Natural killer cell (primary cell): ENCODE results near the gene FBXO5. TPM values are rescaled to one million over a fixed set of nuclear protein-coding genes. Genes with fewer than 3 reads are reported as not detected.

Experiments
- ATAC-seq, 3 donors: fragments of 150-1000 bp in 2 of 3; fragments of 200-7000 bp in 1 of 3; cut with Tn5 transposase; 1 replicate in 1 of 3; 2 replicates in 2 of 3; pipeline ENCODE4 v1.10.0; 2021; ENCODE audit warnings: mild to moderate bottlenecking in 2 of 3, moderate library complexity in 2 of 3
- DNase-seq, 2 donors: peaks; one replicate each; pipeline versions ENCODE4 v3.0.0 to v3.0.0-alpha.2; 2013 to 2021; ENCODE audit warnings: mixed read lengths in 1 of 2
- H3K27ac ChIP-seq: one replicate; pipeline ENCODE4 v1.5.1; 2013; ENCODE audit warnings: mild to moderate bottlenecking, low read length
- H3K27me3 ChIP-seq: one replicate; pipeline ENCODE4 v1.6.1; 2013; ENCODE audit warnings: low read length; ENCODE audit not compliant: control insufficient read depth, insufficient read depth
- H3K36me3 ChIP-seq: one replicate; pipeline ENCODE4 v1.6.1; 2013; ENCODE audit warnings: low read length; ENCODE audit not compliant: control insufficient read depth, insufficient read depth
- H3K4me1 ChIP-seq: one replicate; pipeline ENCODE4 v1.6.1; 2013; ENCODE audit warnings: low read length; ENCODE audit not compliant: control insufficient read depth, insufficient read depth
- H3K4me3 ChIP-seq: one replicate; pipeline ENCODE4 v1.5.1; 2013; ENCODE audit warnings: low read length
- H3K9me3 ChIP-seq: one replicate; pipeline ENCODE4 v1.6.1; 2013; ENCODE audit warnings: low read length; ENCODE audit not compliant: control insufficient read depth, insufficient read depth
- H3K27ac Mint-ChIP-seq, 2 donors: one replicate each; pipeline ENCODE4 v1.8.0; 2022; ENCODE audit warnings: mild to moderate bottlenecking in 2 of 2, mixed read lengths in 2 of 2, moderate library complexity in 1 of 2
- H3K27me3 Mint-ChIP-seq, 2 donors: one replicate each; pipeline ENCODE4 v1.8.0; 2022; ENCODE audit warnings: low read depth in 2 of 2, mixed read lengths in 2 of 2
- H3K36me3 Mint-ChIP-seq: one replicate; pipeline ENCODE4 v1.8.0; 2022; ENCODE audit warnings: mixed read lengths
- H3K4me1 Mint-ChIP-seq, 2 donors: one replicate each; pipeline ENCODE4 v1.8.0; 2022; ENCODE audit warnings: mixed read lengths in 2 of 2
- H3K4me3 Mint-ChIP-seq: one replicate; pipeline ENCODE4 v1.8.0; 2022; ENCODE audit warnings: mild to moderate bottlenecking, moderate library complexity, mixed read lengths
- H3K9me3 Mint-ChIP-seq, 2 donors: one replicate each; pipeline ENCODE4 v1.8.0; 2022; ENCODE audit warnings: mixed read lengths in 2 of 2
- CTCF ChIP-seq: fragments of 200-600 bp; IDR thresholded peaks from one replicate; pipeline ENCODE4 v1.8.0; 2022; ENCODE audit warnings: antibody characterized with exemption
- WGBS: methylation state at CpG from one replicate; pipeline ENCODE4 v1.1.7; 2013; ENCODE audit warnings: missing lambda C conversion rate; ENCODE audit not compliant: insufficient coverage; 5-methylcytosine and 5-hydroxymethylcytosine counted together
- intact Hi-C: fragments of 100-400 bp; cut with micrococcal nuclease; formaldehyde crosslinking; loops from one replicate; pipeline ENCODE4 v1.14.2; 2022
- total RNA-seq, 4 donors: library from RNA; stranded (reverse); fragments of 120-200 nt in 1 of 4; gene quantifications; one replicate each; pipeline versions ENCODE4 v1.2.3 to v1.2.4, GENCODE V29; 2013 to 2022

Gene FBXO5
- total RNA-seq, 3 donors from 2014 or later (not counting 1 experiment from before 2014, with no cell fraction given) = 5.9 to 11.2 (median 9.6) TPM

- intact Hi-C loops = no loop called here
- no peak overlapping the region for H3K27ac ChIP-seq
- H3K36me3 ChIP-seq = no peaks in the 10 kb centered on the region
- H3K9me3 ChIP-seq = no peaks in the 10 kb centered on the region
- no CpG with 5 or more reads among the region's 3 CpGs for WGBS
- no peaks in the 10 kb centered on the region for H3K4me1 ChIP-seq
- no peak for TF ChIP-seq CTCF
- DNase-seq (no peak), ATAC-seq (no peak)
- Mint-ChIP-seq H3K27me3 (peaks cover 20 to 27% of the 10 kb centered on the region in 2 donors), H3K36me3 (no peaks in the 10 kb centered on the region), H3K9me3 (no peaks in the 10 kb centered on the region), H3K4me1 (no peaks in the 10 kb centered on the region), H3K27ac (no peak overlapping the region), H3K4me3 (no peak overlapping the region)
- no peak overlapping the region for H3K4me3 ChIP-seq
- H3K27me3 ChIP-seq = peaks cover 2% of the 10 kb centered on the region
These were observed 50.0 kb downstream of the FBXO5 start for GRCh38 chr6:152932865-152933264.

GRCh38 chr6:152922706-152923105 lies 60.1 kb downstream of the FBXO5 start:
- DNase-seq = no peak
- Mint-ChIP-seq H3K27me3 (peaks cover 11 to 33% of the 10 kb centered on the region in 2 donors), H3K36me3 (no peaks in the 10 kb centered on the region)

More at GRCh38 chr6:152922706-152923105, 60.1 kb downstream of the FBXO5 start:
- H3K4me3 ChIP-seq = no peak overlapping the region
- H3K4me1 Mint-ChIP-seq = no peaks in the 10 kb centered on the region
- no peak overlapping the region for H3K27ac Mint-ChIP-seq
- TF ChIP-seq CTCF = no peak
- no peaks in the 10 kb centered on the region for H3K27me3 ChIP-seq
- no peak overlapping the region for H3K4me3 Mint-ChIP-seq
- WGBS = 100% methylated on average over 2 of the region's 2 CpGs
- H3K27ac ChIP-seq = no peak overlapping the region
- H3K9me3 Mint-ChIP-seq = no peaks in the 10 kb centered on the region
- intact Hi-C loops = no loop called here
- no peak for ATAC-seq
- no peaks in the 10 kb centered on the region for H3K4me1 ChIP-seq
- no peaks in the 10 kb centered on the region for H3K36me3 ChIP-seq
- no peaks in the 10 kb centered on the region for H3K9me3 ChIP-seq

Other genes with a start within 250 kb of the FBXO5 start
- not detected for gene VIP, start 232.2 kb downstream of the FBXO5 start, total RNA-seq
- 10 to 100 TPM; 17.6 to 24.7 (median 21.6) TPM for gene MTRF1L, start 19.7 kb upstream of the FBXO5 start, total RNA-seq
- gene RGS17, start 148.2 kb upstream of the FBXO5 start, total RNA-seq = 1 to 10 TPM in 1 of 3 donors, under 1 TPM in 2; 0.45 to 1.9 (median 0.55) TPM